Prostate gland (tissue), 2 donors: ENCODE data around the gene CDKN2AIPNL.

Source experiments
- POLR2A ChIP-seq: fragments of 450-650 bp; IDR thresholded peaks from one replicate; pipeline ENCODE4 v1.6.1; 2016; ENCODE audit warnings: antibody characterized with exemption, mild to moderate bottlenecking
- TF ChIP-seq, protein P1 (sequence below), 4 experiments: fragments of 200-600 bp in 2 of 4; fragments of 450-650 bp in 2 of 4; sonication (generic) in 2 of 4; IDR thresholded peaks; 1 replicate in 3 of 4; 2 replicates in 1 of 4; pipeline ENCODE4 v1.5.1; 2016 to 2019; ENCODE audit warnings: antibody characterized with exemption in 4 of 4, mild to moderate bottlenecking in 2 of 4, moderate library complexity in 2 of 4

GRCh38 chr5:134453016-134453415, 41.3 kb upstream of the CDKN2AIPNL start:
- TF ChIP-seq, protein P1, sequence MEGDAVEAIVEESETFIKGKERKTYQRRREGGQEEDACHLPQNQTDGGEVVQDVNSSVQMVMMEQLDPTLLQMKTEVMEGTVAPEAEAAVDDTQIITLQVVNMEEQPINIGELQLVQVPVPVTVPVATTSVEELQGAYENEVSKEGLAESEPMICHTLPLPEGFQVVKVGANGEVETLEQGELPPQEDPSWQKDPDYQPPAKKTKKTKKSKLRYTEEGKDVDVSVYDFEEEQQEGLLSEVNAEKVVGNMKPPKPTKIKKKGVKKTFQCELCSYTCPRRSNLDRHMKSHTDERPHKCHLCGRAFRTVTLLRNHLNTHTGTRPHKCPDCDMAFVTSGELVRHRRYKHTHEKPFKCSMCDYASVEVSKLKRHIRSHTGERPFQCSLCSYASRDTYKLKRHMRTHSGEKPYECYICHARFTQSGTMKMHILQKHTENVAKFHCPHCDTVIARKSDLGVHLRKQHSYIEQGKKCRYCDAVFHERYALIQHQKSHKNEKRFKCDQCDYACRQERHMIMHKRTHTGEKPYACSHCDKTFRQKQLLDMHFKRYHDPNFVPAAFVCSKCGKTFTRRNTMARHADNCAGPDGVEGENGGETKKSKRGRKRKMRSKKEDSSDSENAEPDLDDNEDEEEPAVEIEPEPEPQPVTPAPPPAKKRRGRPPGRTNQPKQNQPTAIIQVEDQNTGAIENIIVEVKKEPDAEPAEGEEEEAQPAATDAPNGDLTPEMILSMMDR (IDR thresholded peaks at IDR 0.05), result no peak
- no peak for TF ChIP-seq POLR2A
